SIG-M5 treated with dmso at 0.1 percent for 504 hours (cell line): Measurements from ENCODE around the gene TLCD5.

Source experiments
- DNase-seq: peaks from one replicate; lab custom pipeline; 2025; ENCODE audit not compliant: unreplicated experiment; lab: John Stamatoyannopoulos, UW

The TLCD5 gene

GRCh38 chr11:120324932-120325810 lies at the start of gene TLCD5:
Gene TLCD5 (plus strand): TSS chr11:120325299. CDS start chr11:120327442, 2,143 bp downstream.
- no peak for DNase-seq

- DNase-seq: no peak
Observed at GRCh38 chr11:120279502-120279901, 45.6 kb upstream of the TLCD5 start.

GRCh38 chr11:120280600-120281051 lies 44.5 kb upstream of the TLCD5 start:
- no peak for DNase-seq

- no peak for DNase-seq
Observed at GRCh38 chr11:120281143-120281795, 43.8 kb upstream of the TLCD5 start.

- no peak for DNase-seq
Observed at GRCh38 chr11:120283124-120283523, 42.0 kb upstream of the TLCD5 start.

- no peak for DNase-seq
Observed at GRCh38 chr11:120284272-120284671, 40.8 kb upstream of the TLCD5 start.

- no peak for DNase-seq
Observed at GRCh38 chr11:120285256-120285655, 39.8 kb upstream of the TLCD5 start.

- DNase-seq: no peak
Observed at GRCh38 chr11:120288021-120288420, 37.1 kb upstream of the TLCD5 start.

- DNase-seq: no peak
Observed at GRCh38 chr11:120289426-120289825, 35.7 kb upstream of the TLCD5 start.

- no peak for DNase-seq
Observed at GRCh38 chr11:120290956-120291355, 34.1 kb upstream of the TLCD5 start.

GRCh38 chr11:120293038-120293800 lies 31.9 kb upstream of the TLCD5 start:
- DNase-seq: peak; percentile 5

- DNase-seq: no peak
Observed at GRCh38 chr11:120294096-120294495, 31.0 kb upstream of the TLCD5 start.

GRCh38 chr11:120295099-120295498 lies 30.0 kb upstream of the TLCD5 start:
- DNase-seq: no peak

GRCh38 chr11:120296554-120296953 lies 28.5 kb upstream of the TLCD5 start:
- no peak for DNase-seq

GRCh38 chr11:120298461-120298860 lies 26.6 kb upstream of the TLCD5 start:
- no peak for DNase-seq

- DNase-seq: peak; percentile 31
Observed at GRCh38 chr11:120302001-120302805, 22.9 kb upstream of the TLCD5 start.

- DNase-seq: peak; percentile 57
Observed at GRCh38 chr11:120303004-120303637, 22.0 kb upstream of the TLCD5 start.

GRCh38 chr11:120304526-120304925 lies 20.6 kb upstream of the TLCD5 start:
- DNase-seq: peak; percentile 20

- DNase-seq: no peak
Observed at GRCh38 chr11:120305286-120305685, 19.8 kb upstream of the TLCD5 start.
